Measurements from ENCODE around the gene MCC. TPM values are rescaled to one million over a fixed set of nuclear protein-coding genes. Genes with fewer than 3 reads are reported as not detected.

Gene MCC
- total RNA-seq, 1 experiment from 2014 or later = not detected

GRCh38 chr5:113038136-113038535 lies 450.1 kb downstream of the MCC start:
- DNase-seq (ENCODE audit: low spot score) = no peak

- DNase-seq (ENCODE audit: low spot score) = no peak
These were observed 451.4 kb downstream of the MCC start for GRCh38 chr5:113036826-113037225.

GRCh38 chr5:113036321-113036720 lies 451.9 kb downstream of the MCC start:
- DNase-seq (ENCODE audit: low spot score) = no peak

- no peak for DNase-seq (ENCODE audit: low spot score)
These were observed 453.2 kb downstream of the MCC start for GRCh38 chr5:113035096-113035495.

GRCh38 chr5:113034182-113034773 lies 454.0 kb downstream of the MCC start:
- no peak for DNase-seq (ENCODE audit: low spot score)

- no peak for DNase-seq (ENCODE audit: low spot score)
These were observed 456.7 kb downstream of the MCC start for GRCh38 chr5:113031557-113031956.

GRCh38 chr5:113031104-113031503 lies 457.1 kb downstream of the MCC start:
- DNase-seq (ENCODE audit: low spot score) = no peak

GRCh38 chr5:113029614-113030013 lies 458.6 kb downstream of the MCC start:
- no peak for DNase-seq (ENCODE audit: low spot score)

GRCh38 chr5:113027431-113027830 lies 460.8 kb downstream of the MCC start:
- DNase-seq (ENCODE audit: low spot score) = no peak

- no peak for DNase-seq (ENCODE audit: low spot score)
These were observed 461.2 kb downstream of the MCC start for GRCh38 chr5:113027015-113027414.

GRCh38 chr5:113026211-113026610 lies 462.0 kb downstream of the MCC start:
- DNase-seq (ENCODE audit: low spot score) = no peak

- no peak for DNase-seq (ENCODE audit: low spot score)
These were observed 462.7 kb downstream of the MCC start for GRCh38 chr5:113025596-113025995.

GRCh38 chr5:113024076-113024697 lies 464.1 kb downstream of the MCC start:
- DNase-seq (ENCODE audit: low spot score) = no peak

- DNase-seq (ENCODE audit: low spot score) = no peak
These were observed 465.6 kb downstream of the MCC start for GRCh38 chr5:113022661-113023060.

GRCh38 chr5:113020461-113021273 lies 467.6 kb downstream of the MCC start:
- DNase-seq (ENCODE audit: low spot score) = peak; percentile 49

- peak; percentile 33 for DNase-seq (ENCODE audit: low spot score)
These were observed 470.2 kb downstream of the MCC start for GRCh38 chr5:113017881-113018635.

GRCh38 chr5:113005454-113005853 lies 482.8 kb downstream of the MCC start:
- DNase-seq (ENCODE audit: low spot score) = no peak

GRCh38 chr5:113003763-113004162 lies 484.5 kb downstream of the MCC start:
- DNase-seq (ENCODE audit: low spot score) = no peak

- no peak for DNase-seq (ENCODE audit: low spot score)
These were observed 485.8 kb downstream of the MCC start for GRCh38 chr5:113002423-113002822.

- DNase-seq (ENCODE audit: low spot score) = no peak
These were observed 487.8 kb downstream of the MCC start for GRCh38 chr5:113000466-113000865.

GRCh38 chr5:112998296-112998695 lies 490.0 kb downstream of the MCC start:
- no peak for DNase-seq (ENCODE audit: low spot score)

- DNase-seq (ENCODE audit: low spot score) = no peak
These were observed 491.4 kb downstream of the MCC start for GRCh38 chr5:112996830-112997374.
